ENCODE results near the gene MYRF. TPM values are rescaled to one million over a fixed set of nuclear protein-coding genes. Genes with fewer than 3 reads are reported as not detected.

MYRF gene
- polyA plus RNA-seq, 5 donors, result 20.7 to 39.0 (median 28.7) TPM

Other genes with a start within 250 kb of the MYRF start
- gene LRRC10B, start 243.9 kb upstream of the MYRF start, polyA plus RNA-seq (ENCODE audit: insufficient read depth in 1 of 5, insufficient read length in 5 of 5, low replicate concordance in 1 of 5), result 1 to 10 TPM in 4 of 5 donors, under 1 TPM in 1; 0.37 to 4.3 (median 2.3) TPM
- 1 to 10 TPM; 6.2 to 7.4 (median 6.7) TPM for gene SYT7, start 171.6 kb upstream of the MYRF start, polyA plus RNA-seq (ENCODE audit: insufficient read depth in 1 of 5, insufficient read length in 5 of 5, low replicate concordance in 1 of 5)
- 1 to 10 TPM; 1.9 to 3.9 (median 2.7) TPM for gene DAGLA, start 72.2 kb upstream of the MYRF start, polyA plus RNA-seq (ENCODE audit: insufficient read depth in 1 of 5, insufficient read length in 5 of 5, low replicate concordance in 1 of 5)
- 100 to 1,000 TPM; 132 to 212 (median 171) TPM for gene TMEM258, start 40.0 kb downstream of the MYRF start, polyA plus RNA-seq (ENCODE audit: insufficient read depth in 1 of 5, insufficient read length in 5 of 5, low replicate concordance in 1 of 5)
- 10 to 100 TPM; 24.3 to 38.2 (median 28.5) TPM for gene FEN1, start 40.3 kb downstream of the MYRF start, polyA plus RNA-seq (ENCODE audit: insufficient read depth in 1 of 5, insufficient read length in 5 of 5, low replicate concordance in 1 of 5)
- 10 to 100 TPM; 23.0 to 36.2 (median 29.4) TPM for gene FADS1, start 64.4 kb downstream of the MYRF start, polyA plus RNA-seq (ENCODE audit: insufficient read depth in 1 of 5, insufficient read length in 5 of 5, low replicate concordance in 1 of 5)
- gene FADS2, start 75.7 kb downstream of the MYRF start, polyA plus RNA-seq (ENCODE audit: insufficient read depth in 1 of 5, insufficient read length in 5 of 5, low replicate concordance in 1 of 5), result 100 to 1,000 TPM in 1 of 5 donors, 10 to 100 TPM in 4; 47.7 to 120 (median 74.9) TPM
- 10 to 100 TPM in 3 of 5 donors, 1 to 10 TPM in 2; 7.6 to 17.9 (median 11.1) TPM for gene FADS3, start 138.9 kb downstream of the MYRF start, polyA plus RNA-seq (ENCODE audit: insufficient read depth in 1 of 5, insufficient read length in 5 of 5, low replicate concordance in 1 of 5)
- 10 to 100 TPM in 3 of 5 donors, 1 to 10 TPM in 2; 7.4 to 20.2 (median 10.5) TPM for gene RAB3IL1, start 164.9 kb downstream of the MYRF start, polyA plus RNA-seq (ENCODE audit: insufficient read depth in 1 of 5, insufficient read length in 5 of 5, low replicate concordance in 1 of 5)
- 1 to 10 TPM; 4.2 to 6.5 (median 6.0) TPM for gene BEST1, start 197.7 kb downstream of the MYRF start, polyA plus RNA-seq (ENCODE audit: insufficient read depth in 1 of 5, insufficient read length in 5 of 5, low replicate concordance in 1 of 5)
- gene FTH1, start 215.0 kb downstream of the MYRF start, polyA plus RNA-seq (ENCODE audit: insufficient read depth in 1 of 5, insufficient read length in 5 of 5, low replicate concordance in 1 of 5), result 1,000 to 10,000 TPM; 1,688 to 2,297 (median 2,057) TPM

Measured in right lung (tissue), 5 donors.